Gastrocnemius medialis (tissue), 4 donors: ENCODE results near the gene ITPKC.

ENCODE experiments used
- CTCF ChIP-seq, 5 experiments: fragments of 450-650 bp in 3 of 5; fragments of 200-600 bp in 2 of 5; sonication (generic) in 2 of 5; IDR thresholded peaks in 4 of 5; conservative IDR thresholded peaks in 1 of 5; 1 replicate in 4 of 5; 2 replicates in 1 of 5; pipeline ENCODE4 v1.5.1; 2016 to 2019; ENCODE audit warnings: antibody characterized with exemption in 5 of 5, mild to moderate bottlenecking in 3 of 5, moderate library complexity in 3 of 5
- POLR2A ChIP-seq, 2 donors: fragments of 450-650 bp; IDR thresholded peaks; one replicate each; pipeline ENCODE4 v1.6.1; 2017; ENCODE audit warnings: antibody characterized with exemption in 2 of 2, mild to moderate bottlenecking in 2 of 2, moderate library complexity in 2 of 2

DNA sequence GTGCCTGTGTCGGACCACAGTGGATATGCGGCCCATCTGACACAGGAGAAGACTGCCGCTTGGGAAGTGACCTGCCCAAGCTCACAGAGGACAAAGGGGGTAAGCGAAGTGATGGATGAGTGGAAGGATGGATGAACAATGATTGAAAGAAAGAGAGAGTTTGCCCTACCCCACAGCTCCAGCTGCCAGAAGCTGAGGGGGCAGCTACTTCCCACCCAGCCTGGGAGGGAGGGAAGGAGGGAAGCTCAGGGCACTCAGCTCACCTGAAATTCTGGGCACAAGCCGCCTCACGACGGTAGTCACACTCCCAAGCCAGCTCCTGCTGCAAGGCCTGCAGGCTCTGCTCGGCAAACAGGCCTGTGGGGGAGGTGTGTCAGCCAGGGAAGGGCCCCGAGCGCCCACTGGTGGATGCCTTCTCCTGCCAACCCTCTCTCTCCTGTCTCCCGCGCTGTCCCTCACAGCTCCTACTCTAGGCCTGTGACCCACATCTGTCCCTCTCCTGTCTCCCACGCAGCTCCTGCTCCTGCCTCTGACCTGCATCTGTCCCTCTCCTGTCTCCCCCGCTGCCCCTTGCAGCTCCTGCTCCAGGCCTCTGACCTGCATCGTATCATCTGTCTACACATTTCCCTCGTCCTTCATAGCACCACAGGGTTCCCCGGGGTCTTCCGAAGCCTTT lies 14.4 kb upstream of the ITPKC start:
- TF ChIP-seq POLR2A (IDR thresholded peaks at IDR 0.05) = no peak
- no peak for TF ChIP-seq CTCF (IDR thresholded peaks at IDR 0.05 in 4 of 5, conservative IDR thresholded peaks at IDR 0.05 in 1 of 5)
